IPS DF 6.9 (cell line): Measurements from ENCODE around the gene MUC5AC.
"Not testable (repeated sequence)": the region's sequence is repeated elsewhere in the genome, so short reads cannot be mapped to it uniquely, and the experiment has no call there.

Experiments used
- DNase-seq: peaks from one replicate; pipeline ENCODE4 v3.0.0-alpha.2; 2013; ENCODE audit warnings: low read depth, low spot score
- H3K27ac ChIP-seq: one replicate; pipeline ENCODE4 v1.5.1; 2013; ENCODE audit warnings: low read length, control low read depth
- H3K27me3 ChIP-seq: 2 replicates; pipeline ENCODE4 v1.6.1; 2013; ENCODE audit warnings: mild to moderate bottlenecking, low read length; ENCODE audit not compliant: control insufficient read depth, insufficient read depth
- H3K36me3 ChIP-seq: 2 replicates; pipeline ENCODE4 v1.6.1; 2013; ENCODE audit warnings: low read length; ENCODE audit not compliant: control insufficient read depth, insufficient read depth
- H3K4me1 ChIP-seq: 2 replicates; pipeline ENCODE4 v1.6.1; 2013; ENCODE audit warnings: low read length; ENCODE audit not compliant: control insufficient read depth, insufficient read depth
- H3K4me3 ChIP-seq: 2 replicates; pipeline ENCODE4 v1.5.1; 2013; ENCODE audit warnings: mild to moderate bottlenecking, low read length
- H3K9me3 ChIP-seq: 2 replicates; pipeline ENCODE4 v1.6.1; 2013; ENCODE audit warnings: low read length, inconsistent platforms; ENCODE audit not compliant: control insufficient read depth, insufficient read depth
- WGBS: extraction: QIAGEN DNeasy Blood & Tissue Kit; methylation state at CpG from one replicate; pipeline ENCODE4 v1.1.7; 2013; ENCODE audit warnings: mixed read lengths, missing lambda C conversion rate; ENCODE audit not compliant: insufficient read length, insufficient coverage; 5-methylcytosine and 5-hydroxymethylcytosine counted together

MUC5AC gene

GRCh38 chr11:1157645-1158591 is at the start of gene MUC5AC:
TSS of gene MUC5AC (plus strand) at chr11:1157953. CDS start at chr11:1158000, 47 bp downstream.
- no peak within 1 kb of the TSS for H3K4me3 ChIP-seq
- no CpG with 5 or more reads among the region's 32 CpGs for WGBS
- no peaks in the 10 kb centered on the region for H3K4me1 ChIP-seq
- H3K36me3 ChIP-seq, result no peaks in the 10 kb centered on the region
- no peaks in the 10 kb centered on the region for H3K9me3 ChIP-seq
- no peak within 1 kb of the TSS for H3K27ac ChIP-seq
- DNase-seq, result no peak
- H3K27me3 ChIP-seq, result no peaks in the 10 kb centered on the region

DNA sequence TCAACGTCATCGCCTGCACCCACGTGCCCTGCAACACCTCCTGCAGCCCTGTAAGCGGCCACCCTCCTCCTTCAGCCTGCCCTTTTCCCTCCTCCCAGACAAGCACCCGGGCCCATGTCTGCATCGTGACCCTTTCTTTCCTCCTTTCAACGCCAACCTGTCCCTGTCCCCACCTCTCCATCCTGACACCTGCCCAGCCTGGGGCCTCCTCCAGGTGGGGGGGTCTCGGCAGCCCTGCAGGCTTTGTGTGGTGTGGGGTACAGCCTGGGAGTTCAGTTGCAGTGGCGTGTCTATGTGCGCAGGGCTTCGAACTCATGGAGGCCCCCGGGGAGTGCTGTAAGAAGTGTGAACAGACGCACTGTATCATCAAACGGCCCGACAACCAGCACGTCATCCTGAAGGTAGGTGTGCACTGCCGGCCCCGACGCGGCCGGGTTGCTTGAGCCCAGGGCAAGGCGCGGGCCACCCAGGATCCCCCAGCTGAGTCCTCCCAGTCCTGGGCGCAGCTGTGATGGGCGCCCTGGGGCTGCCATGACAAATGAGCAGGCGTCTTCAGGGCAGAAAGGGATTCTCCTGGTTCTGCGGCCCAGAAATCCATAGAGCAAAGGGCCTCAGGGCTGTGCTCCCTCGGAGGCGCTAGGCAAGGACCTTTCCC is 49.4 kb upstream of the MUC5AC start:
- Histone ChIP-seq H3K9me3 (no peaks in the 10 kb centered on the region), H3K27ac (no peak overlapping the region), H3K27me3 (no peaks in the 10 kb centered on the region), H3K4me3 (no peak overlapping the region), H3K4me1 (no peaks in the 10 kb centered on the region; the same call in 1 of the 2 replicates), H3K36me3 (no peaks in the 10 kb centered on the region; the same call in 1 of the 2 replicates)
- DNase-seq, result no peak
- no CpG with 5 or more reads among the region's 29 CpGs for WGBS

DNA sequence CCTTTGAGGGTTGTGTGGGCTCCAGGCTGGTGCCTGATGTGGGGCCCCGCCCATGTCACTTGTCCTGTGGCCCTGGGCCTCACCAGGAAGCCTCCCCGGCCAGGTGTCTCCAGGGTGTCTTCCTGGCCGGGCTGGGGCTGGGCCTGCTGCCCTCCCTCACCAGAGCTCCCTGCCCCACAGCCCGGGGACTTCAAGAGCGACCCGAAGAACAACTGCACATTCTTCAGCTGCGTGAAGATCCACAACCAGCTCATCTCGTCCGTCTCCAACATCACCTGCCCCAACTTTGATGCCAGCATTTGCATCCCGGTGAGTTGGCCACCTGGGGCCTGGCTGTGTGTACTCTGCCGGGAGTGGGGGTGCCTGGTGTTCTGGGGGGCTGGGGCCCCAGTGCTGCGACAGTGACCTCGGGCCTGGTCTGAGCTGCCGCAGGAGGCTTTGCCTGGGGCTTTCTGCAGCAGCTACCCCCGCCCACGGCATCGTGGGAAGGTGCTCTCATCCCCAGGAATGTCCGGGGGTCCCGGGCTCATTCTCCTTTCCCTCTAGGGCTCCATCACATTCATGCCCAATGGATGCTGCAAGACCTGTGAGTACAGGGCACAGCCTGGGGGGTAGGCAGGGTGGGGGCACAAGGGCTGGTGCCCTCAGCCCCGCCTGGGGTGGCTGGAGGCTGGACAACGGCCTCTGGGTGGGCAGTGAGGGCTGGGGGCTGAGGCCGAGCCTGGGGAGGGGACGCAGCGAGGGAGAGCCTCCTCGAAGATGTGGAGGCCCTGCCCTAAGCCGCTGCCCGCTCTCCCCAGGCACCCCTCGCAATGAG is 48.4 kb upstream of the MUC5AC start:
- no peaks in the 10 kb centered on the region for H3K27me3 ChIP-seq
- H3K4me1 ChIP-seq, result no peaks in the 10 kb centered on the region; the same call in 1 of the 2 replicates
- H3K36me3 ChIP-seq, result no peaks in the 10 kb centered on the region; the same call in 1 of the 2 replicates
- no peaks in the 10 kb centered on the region for H3K9me3 ChIP-seq
- no peak overlapping the region for H3K4me3 ChIP-seq
- WGBS, result no CpG with 5 or more reads among the region's 28 CpGs
- DNase-seq, result no peak
- no peak overlapping the region for H3K27ac ChIP-seq

DNA sequence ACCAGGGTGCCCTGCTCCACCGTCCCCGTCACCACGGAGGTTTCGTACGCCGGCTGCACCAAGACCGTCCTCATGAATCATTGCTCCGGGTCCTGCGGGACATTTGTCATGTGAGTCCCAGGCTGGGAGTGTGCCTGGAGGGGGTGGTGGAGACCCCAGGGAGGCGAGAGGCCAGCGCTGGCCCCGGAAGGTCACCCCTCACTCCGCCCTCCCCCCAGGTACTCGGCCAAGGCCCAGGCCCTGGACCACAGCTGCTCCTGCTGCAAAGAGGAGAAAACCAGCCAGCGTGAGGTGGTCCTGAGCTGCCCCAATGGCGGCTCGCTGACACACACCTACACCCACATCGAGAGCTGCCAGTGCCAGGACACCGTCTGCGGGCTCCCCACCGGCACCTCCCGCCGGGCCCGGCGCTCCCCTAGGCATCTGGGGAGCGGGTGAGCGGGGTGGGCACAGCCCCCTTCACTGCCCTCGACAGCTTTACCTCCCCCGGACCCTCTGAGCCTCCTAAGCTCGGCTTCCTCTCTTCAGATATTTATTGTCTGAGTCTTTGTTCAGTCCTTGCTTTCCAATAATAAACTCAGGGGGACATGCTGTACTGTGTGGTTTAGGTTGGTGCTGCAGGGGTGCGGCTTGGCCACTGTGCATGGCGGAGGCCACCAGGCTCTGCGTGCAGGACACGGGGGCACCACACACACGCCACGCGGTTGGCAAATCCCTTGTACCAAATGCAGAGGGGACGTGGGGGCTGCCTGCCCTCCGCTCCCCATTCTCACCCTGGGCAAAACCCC is 47.6 kb upstream of the MUC5AC start:
- no peaks in the 10 kb centered on the region; the same call in 1 of the 2 replicates for H3K36me3 ChIP-seq
- WGBS, result no CpG with 5 or more reads among the region's 39 CpGs
- no peaks in the 10 kb centered on the region; the same call in 1 of the 2 replicates for H3K4me1 ChIP-seq
- DNase-seq, result no peak
- H3K27ac ChIP-seq, result no peak overlapping the region
- no peaks in the 10 kb centered on the region for H3K27me3 ChIP-seq
- no peak overlapping the region for H3K4me3 ChIP-seq
- no peaks in the 10 kb centered on the region for H3K9me3 ChIP-seq

GRCh38 chr11:1111545-1112212 is 46.1 kb upstream of the MUC5AC start:
- Histone ChIP-seq H3K36me3 (no peaks in the 10 kb centered on the region; the same call in 1 of the 2 replicates), H3K4me3 (no peak overlapping the region), H3K27ac (no peak overlapping the region), H3K9me3 (no peaks in the 10 kb centered on the region), H3K4me1 (no peaks in the 10 kb centered on the region; the same call in 1 of the 2 replicates), H3K27me3 (no peaks in the 10 kb centered on the region)
- no CpG with 5 or more reads among the region's 10 CpGs for WGBS
- no peak for DNase-seq

DNA sequence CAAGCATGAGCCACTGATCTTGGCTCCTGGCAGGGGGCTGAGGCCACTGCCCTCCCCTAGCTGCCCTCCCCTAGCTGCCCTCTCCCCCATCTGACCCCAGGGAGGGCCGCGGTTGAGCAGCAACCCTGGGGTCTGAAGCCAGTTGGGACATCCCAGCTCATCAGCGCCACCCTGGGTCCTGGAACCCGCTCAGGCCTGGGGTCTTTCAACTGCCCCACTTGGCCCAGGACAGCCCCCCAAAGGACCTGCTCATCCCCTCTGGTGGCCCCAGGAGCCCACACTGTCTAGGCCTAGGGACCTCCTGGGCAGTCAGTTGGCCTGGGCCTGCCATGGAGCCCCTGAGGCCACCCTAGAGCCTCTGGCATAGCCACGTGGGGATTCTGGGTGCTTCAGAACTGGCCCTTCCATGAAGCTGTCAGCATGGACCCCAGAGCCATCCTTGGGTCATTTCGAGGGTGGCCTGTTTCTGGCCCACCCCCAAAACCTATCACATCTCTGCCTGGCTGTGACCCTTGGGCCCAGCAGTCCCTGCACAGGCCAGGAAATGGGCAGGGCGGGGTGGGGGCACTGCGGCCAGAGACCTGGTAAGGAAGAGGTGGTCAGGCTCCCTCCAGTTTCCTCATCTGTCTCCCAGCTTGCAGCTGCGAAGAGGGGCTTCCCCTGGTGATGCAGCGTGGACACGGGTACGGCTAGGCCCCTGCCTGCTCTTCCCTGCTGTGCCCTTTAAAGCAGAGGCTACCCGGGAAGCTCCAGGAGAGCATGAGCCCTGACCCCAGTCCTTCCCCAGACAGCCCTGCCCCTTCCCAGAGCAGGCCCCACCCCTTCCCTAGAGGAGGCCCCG is 45.2 kb upstream of the MUC5AC start:
- H3K36me3 ChIP-seq, result no peaks in the 10 kb centered on the region; the same call in 1 of the 2 replicates

GRCh38 chr11:1113405-1114201 is 44.1 kb upstream of the MUC5AC start:
- Histone ChIP-seq H3K36me3 (no peaks in the 10 kb centered on the region; the same call in 1 of the 2 replicates), H3K9me3 (no peaks in the 10 kb centered on the region), H3K4me1 (no peaks in the 10 kb centered on the region; the same call in 1 of the 2 replicates), H3K27me3 (no peaks in the 10 kb centered on the region), H3K27ac (no peak overlapping the region), H3K4me3 (no peak overlapping the region)
- DNase-seq, result no peak
- WGBS, result no CpG with 5 or more reads among the region's 36 CpGs

More for the DNA sequence above, 45.2 kb upstream of the MUC5AC start:
- H3K27me3 ChIP-seq, result no peaks in the 10 kb centered on the region
- H3K4me1 ChIP-seq, result no peaks in the 10 kb centered on the region; the same call in 1 of the 2 replicates
- DNase-seq, result no peak
- no CpG with 5 or more reads among the region's 14 CpGs for WGBS
- no peak overlapping the region for H3K27ac ChIP-seq
- no peaks in the 10 kb centered on the region for H3K9me3 ChIP-seq
- H3K4me3 ChIP-seq, result no peak overlapping the region

GRCh38 chr11:1115292-1115691 is 42.5 kb upstream of the MUC5AC start:
- H3K4me1 ChIP-seq, DNase-seq, H3K4me3 ChIP-seq, H3K9me3 ChIP-seq, H3K27me3 ChIP-seq, H3K36me3 ChIP-seq, H3K27ac ChIP-seq: not testable (repeated sequence)
- WGBS, result no CpG with 5 or more reads among the region's 6 CpGs
